ENCODE measurements around the gene HOXA6.

Gene HOXA6

DNA sequence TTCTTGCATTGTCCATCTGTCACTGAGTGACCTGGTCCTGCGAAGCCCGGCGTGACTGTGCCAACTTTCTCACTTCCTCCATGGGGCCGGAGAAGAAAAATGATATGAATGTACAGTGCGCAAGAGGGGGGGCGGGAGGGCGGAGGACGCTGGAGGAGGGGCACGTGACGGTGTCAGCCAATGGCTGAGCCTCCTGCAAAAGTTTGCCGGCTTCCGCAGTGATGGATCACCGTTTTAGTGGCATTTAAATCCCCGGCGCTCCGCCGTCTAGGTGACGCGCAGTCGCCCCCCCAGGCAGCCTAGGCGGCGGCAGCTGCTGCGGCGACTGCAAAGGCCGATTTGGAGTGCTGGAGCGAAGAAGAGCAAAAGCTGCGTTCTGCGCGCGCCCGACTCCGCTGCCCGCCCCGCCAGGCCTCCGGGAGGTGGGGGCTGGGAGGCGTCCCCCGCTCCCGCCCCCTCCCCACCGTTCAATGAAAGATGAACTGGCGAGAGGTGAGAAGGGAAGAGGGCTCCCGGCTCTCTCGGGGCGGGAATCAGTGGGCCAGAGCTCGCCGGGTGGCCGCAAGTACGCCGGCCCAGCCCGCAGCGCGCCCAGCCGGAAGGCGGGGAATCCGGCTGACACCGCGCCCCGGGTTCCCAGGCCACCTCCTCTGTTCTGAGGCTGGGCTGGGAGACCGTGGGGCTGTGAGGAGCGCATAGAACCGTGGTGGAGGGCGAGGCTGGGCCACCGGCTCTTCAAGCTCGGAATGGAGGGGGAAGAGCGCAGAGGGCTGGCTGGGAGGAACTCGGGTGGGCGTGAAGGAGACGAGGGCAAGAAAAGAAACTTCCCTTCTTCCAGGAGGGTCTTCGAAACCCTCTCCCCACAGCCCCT is 51.4 kb downstream of the HOXA6 start, which contains the start of gene HOXA1:
Gene HOXA1 (minus strand): TSS at position 104 of the 871 bp plus-strand sequence. CDS start 88 bp downstream, at position 16.
- peak; percentile 50 for DNase-seq

Measured in fibroblast of skin of scalp (primary cell).